ENCODE measurements around the gene AGPAT1. TPM values are rescaled to one million over a fixed set of nuclear protein-coding genes. Genes with fewer than 3 reads are reported as not detected.

Gene AGPAT1
- total and polyA plus RNA-seq, 2 of the 8 experiments (the other 6 are each of a cell fraction or from before 2014, with no cell fraction given) = 96.0 to 222 TPM

DNA sequence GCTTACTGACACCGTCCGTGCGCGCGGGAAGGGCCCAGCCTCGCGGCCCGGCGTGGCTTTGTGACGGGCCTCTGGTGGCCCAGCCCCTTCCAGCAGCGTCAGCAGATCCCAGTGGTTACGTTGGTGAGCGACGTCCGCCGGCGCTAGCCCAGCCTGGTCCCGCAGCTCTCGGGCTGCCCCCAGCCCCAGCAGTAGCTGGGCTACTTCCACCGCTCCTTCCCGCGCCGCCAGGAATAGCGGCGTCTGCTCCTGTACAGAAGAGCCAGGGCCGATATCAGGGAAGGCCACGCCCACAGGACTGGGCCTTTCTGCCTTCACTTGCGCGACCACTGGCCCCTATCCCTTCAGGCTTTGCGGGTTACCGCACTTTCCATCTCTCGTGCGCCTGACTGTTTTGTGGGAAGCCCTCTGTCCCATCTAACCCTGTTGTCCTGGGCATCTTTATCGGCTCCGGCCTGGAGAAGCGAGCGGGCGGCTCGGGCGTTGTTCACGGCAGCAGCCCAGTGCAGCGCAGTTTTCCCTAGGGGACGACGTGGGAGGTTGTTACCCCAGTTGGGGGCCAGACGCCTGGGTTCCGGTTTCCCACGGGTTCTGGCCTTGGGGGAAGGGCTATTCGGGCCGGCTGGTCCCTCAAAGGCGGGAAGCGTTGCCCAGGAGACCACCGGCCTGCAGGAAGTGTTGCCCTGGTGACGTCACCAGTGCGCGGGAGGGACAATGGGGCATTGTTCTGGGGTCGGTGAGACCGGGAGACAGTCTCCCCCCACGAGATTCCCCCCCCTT lies 20.2 kb upstream of the AGPAT1 start (continued):
- TF ChIP-seq SIX5 (IDR thresholded peaks at IDR 0.05; ENCODE audit: low read depth, low read length) = no peak
- TF ChIP-seq SUZ12 (IDR thresholded peaks at IDR 0.05; ENCODE audit: low read length) = no peak
- TF ChIP-seq, protein P1, sequence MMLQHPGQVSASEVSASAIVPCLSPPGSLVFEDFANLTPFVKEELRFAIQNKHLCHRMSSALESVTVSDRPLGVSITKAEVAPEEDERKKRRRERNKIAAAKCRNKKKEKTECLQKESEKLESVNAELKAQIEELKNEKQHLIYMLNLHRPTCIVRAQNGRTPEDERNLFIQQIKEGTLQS (IDR thresholded peaks at IDR 0.05; ENCODE audit: insufficient read depth, low read depth, low read length) = peak; percentile 52; the same call in 1 of the 2 replicates
- TF ChIP-seq FOSL1 (IDR thresholded peaks at IDR 0.05; ENCODE audit: insufficient read depth, low read depth, low read length) = no peak
- TF ChIP-seq ZNF274 (IDR thresholded peaks at IDR 0.05; ENCODE audit: borderline replicate concordance, extremely low read depth, low read length) = no peak
- no peak for TF ChIP-seq RXRA (IDR thresholded peaks at IDR 0.05; ENCODE audit: insufficient read depth, low read depth, low read length)
- peak; percentile 40; the same call in 1 of the 2 replicates for TF ChIP-seq SP1 (IDR thresholded peaks at IDR 0.05; ENCODE audit: low read depth, low read length)
- no peak for TF ChIP-seq TEAD4 (IDR thresholded peaks at IDR 0.05; ENCODE audit: low read depth, low read length)
- peak; percentile 88 for TF ChIP-seq PHF8 (conservative IDR thresholded peaks at IDR 0.05; ENCODE audit: low read depth, low read length)
- TF ChIP-seq EZH2 (IDR thresholded peaks at IDR 0.05; ENCODE audit: low read depth, low read length, severe bottlenecking) = no peak
- TF ChIP-seq POLR2AphosphoS5 (IDR thresholded peaks at IDR 0.05; ENCODE audit: low read depth, low read length) = peak; percentile 93
- TF ChIP-seq CTBP2 (IDR thresholded peaks at IDR 0.05; ENCODE audit: borderline replicate concordance, insufficient read depth, insufficient read length, low read length) = peak; percentile 37
- TF ChIP-seq CREB1 (IDR thresholded peaks at IDR 0.05) = peak; percentile 98
- peak in 1 of 3 experiments; percentile 4; a peak in 1 of 4 replicates for TF ChIP-seq CTCF (IDR thresholded peaks at IDR 0.05; ENCODE audit: control extremely low read depth in 1 of 3, insufficient read depth in 1 of 3, low read depth in 1 of 3, low read length in 3 of 3)
- TF ChIP-seq POU5F1 (IDR thresholded peaks at IDR 0.05; ENCODE audit: low read depth, low read length) = no peak
- no peak for TF ChIP-seq SP2 (IDR thresholded peaks at IDR 0.05; ENCODE audit: low read length)
- no peak for TF ChIP-seq TCF12 (IDR thresholded peaks at IDR 0.05; ENCODE audit: low read depth, low read length)
- no peak for TF ChIP-seq NRF1 (IDR thresholded peaks at IDR 0.05; ENCODE audit: low read depth, low read length)
- TF ChIP-seq KDM1A (IDR thresholded peaks at IDR 0.05; ENCODE audit: borderline replicate concordance, low read length) = no peak
- TF ChIP-seq SIN3A (conservative IDR thresholded peaks at IDR 0.05 in 1 of 2, IDR thresholded peaks at IDR 0.05 in 1 of 2; ENCODE audit: low read depth in 1 of 2, low read length in 2 of 2) = peak in 1 of 2 experiments; percentile 64; a peak in 2 of 4 replicates
- TF ChIP-seq, protein P2, sequence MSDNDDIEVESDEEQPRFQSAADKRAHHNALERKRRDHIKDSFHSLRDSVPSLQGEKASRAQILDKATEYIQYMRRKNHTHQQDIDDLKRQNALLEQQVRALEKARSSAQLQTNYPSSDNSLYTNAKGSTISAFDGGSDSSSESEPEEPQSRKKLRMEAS (IDR thresholded peaks at IDR 0.05) = 0 out of 2 replicates have a peak, but pooled peaks have one; percentile 18
